GM19452 (cell line): ENCODE measurements around the gene ERCC2.

Experiments used
- ATAC-seq: cut with Tn5 transposase; IDR thresholded peaks from one replicate; pipeline ENCODE4 v1.9.1; 2021; ENCODE audit not compliant: unreplicated experiment

The ERCC2 gene

GRCh38 chr19:45306518-45307027, 63.8 kb downstream of the ERCC2 start:
- ATAC-seq, result no peak

GRCh38 chr19:45306040-45306439, 64.3 kb downstream of the ERCC2 start:
- ATAC-seq, result no peak

- ATAC-seq, result no peak
Observed at GRCh38 chr19:45305421-45305820, 65.0 kb downstream of the ERCC2 start.

GRCh38 chr19:45305007-45305406, 65.4 kb downstream of the ERCC2 start:
- no peak for ATAC-seq

- no peak for ATAC-seq
Observed at GRCh38 chr19:45304141-45304926, 66.0 kb downstream of the ERCC2 start.

GRCh38 chr19:45303269-45304060, 66.9 kb downstream of the ERCC2 start:
- no peak for ATAC-seq

GRCh38 chr19:45302416-45302815, 68.0 kb downstream of the ERCC2 start:
- no peak for ATAC-seq
